Endothelial cell (in vitro differentiated cells): Measurements from ENCODE around the gene NVL. TPM values are rescaled to one million over a fixed set of nuclear protein-coding genes. Genes with fewer than 3 reads are reported as not detected.

Experiments used
- DNase-seq: peaks from one replicate; pipeline ENCODE4 v3.0.0; 2021; ENCODE audit warnings: low spot score
- H3K27ac Mint-ChIP-seq: one replicate; pipeline ENCODE4 v1.8.0; 2021; ENCODE audit warnings: mixed read lengths, inconsistent platforms; ENCODE audit not compliant: unreplicated experiment
- H3K27me3 Mint-ChIP-seq: one replicate; pipeline ENCODE4 v1.8.0; 2021; ENCODE audit warnings: mild to moderate bottlenecking, moderate library complexity, mixed read lengths, inconsistent platforms; ENCODE audit not compliant: unreplicated experiment
- H3K36me3 Mint-ChIP-seq: one replicate; pipeline ENCODE4 v1.8.0; 2021; ENCODE audit warnings: mild to moderate bottlenecking, low read depth, mixed read lengths, inconsistent platforms; ENCODE audit not compliant: unreplicated experiment
- H3K4me1 Mint-ChIP-seq: one replicate; pipeline ENCODE4 v1.8.0; 2021; ENCODE audit warnings: mild to moderate bottlenecking, mixed read lengths, inconsistent platforms; ENCODE audit not compliant: unreplicated experiment
- H3K4me3 Mint-ChIP-seq: one replicate; pipeline ENCODE4 v1.8.0; 2021; ENCODE audit warnings: mild to moderate bottlenecking, mixed read lengths, inconsistent platforms; ENCODE audit not compliant: unreplicated experiment
- H3K9me3 Mint-ChIP-seq: one replicate; pipeline ENCODE4 v1.8.0; 2021; ENCODE audit warnings: mixed read lengths, inconsistent platforms; ENCODE audit not compliant: unreplicated experiment
- total RNA-seq: library from RNA; stranded (reverse); fragmentation: NEBNext Ultra II Directional; extraction: Animal tissue kit (Norgen Biotek cat#: 25700); gene quantifications from one replicate; pipeline ENCODE4 v1.2.1, GENCODE V29; 2021; ENCODE audit not compliant: unreplicated experiment
- TF ChIP-seq, protein P1 (sequence below): fragments of 200-600 bp; sonication (generic); IDR thresholded peaks from one replicate; pipeline ENCODE4 v1.5.0; 2021; ENCODE audit warnings: antibody characterized with exemption; ENCODE audit not compliant: unreplicated experiment

Gene NVL
- total RNA-seq, 1 donor from 2014 or later = 44.5 TPM

DNA sequence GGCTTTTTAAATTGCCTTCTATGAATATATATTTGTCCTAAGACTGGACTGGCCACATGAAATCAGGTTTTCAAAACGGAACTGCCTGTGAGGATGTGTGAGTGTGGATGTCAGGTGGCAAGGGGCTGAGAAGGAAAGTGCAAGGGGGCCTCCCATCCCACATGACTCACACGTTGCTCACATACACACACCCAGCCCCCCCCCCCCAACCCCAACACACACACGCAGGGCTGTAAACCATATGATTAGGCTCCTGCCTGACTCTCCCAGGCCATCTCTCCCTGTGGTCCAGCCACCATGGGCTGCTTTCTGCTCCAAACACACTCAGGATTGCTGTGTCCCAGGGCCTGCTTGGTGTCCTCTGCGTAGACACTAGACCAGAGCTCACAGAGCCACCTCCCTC is 124.5 kb downstream of the NVL start:
- H3K9me3 Mint-ChIP-seq = no peaks in the 10 kb centered on the region
- peaks cover 7% of the 10 kb centered on the region for H3K4me1 Mint-ChIP-seq
- H3K4me3 Mint-ChIP-seq = no peak overlapping the region
- peaks cover 2% of the 10 kb centered on the region for H3K27me3 Mint-ChIP-seq
- TF ChIP-seq, protein P1, sequence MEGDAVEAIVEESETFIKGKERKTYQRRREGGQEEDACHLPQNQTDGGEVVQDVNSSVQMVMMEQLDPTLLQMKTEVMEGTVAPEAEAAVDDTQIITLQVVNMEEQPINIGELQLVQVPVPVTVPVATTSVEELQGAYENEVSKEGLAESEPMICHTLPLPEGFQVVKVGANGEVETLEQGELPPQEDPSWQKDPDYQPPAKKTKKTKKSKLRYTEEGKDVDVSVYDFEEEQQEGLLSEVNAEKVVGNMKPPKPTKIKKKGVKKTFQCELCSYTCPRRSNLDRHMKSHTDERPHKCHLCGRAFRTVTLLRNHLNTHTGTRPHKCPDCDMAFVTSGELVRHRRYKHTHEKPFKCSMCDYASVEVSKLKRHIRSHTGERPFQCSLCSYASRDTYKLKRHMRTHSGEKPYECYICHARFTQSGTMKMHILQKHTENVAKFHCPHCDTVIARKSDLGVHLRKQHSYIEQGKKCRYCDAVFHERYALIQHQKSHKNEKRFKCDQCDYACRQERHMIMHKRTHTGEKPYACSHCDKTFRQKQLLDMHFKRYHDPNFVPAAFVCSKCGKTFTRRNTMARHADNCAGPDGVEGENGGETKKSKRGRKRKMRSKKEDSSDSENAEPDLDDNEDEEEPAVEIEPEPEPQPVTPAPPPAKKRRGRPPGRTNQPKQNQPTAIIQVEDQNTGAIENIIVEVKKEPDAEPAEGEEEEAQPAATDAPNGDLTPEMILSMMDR = no peak
- H3K36me3 Mint-ChIP-seq = no peaks in the 10 kb centered on the region
- DNase-seq = no peak
- peak overlapping the region; percentile 61 for H3K27ac Mint-ChIP-seq

GRCh38 chr1:224203243-224204016 is 126.5 kb downstream of the NVL start:
- Mint-ChIP-seq H3K4me1 (peaks cover 2% of the 10 kb centered on the region), H3K36me3 (no peaks in the 10 kb centered on the region), H3K27me3 (peaks cover 2% of the 10 kb centered on the region), H3K4me3 (no peak overlapping the region), H3K9me3 (no peaks in the 10 kb centered on the region), H3K27ac (no peak overlapping the region)
- TF ChIP-seq, protein P1 = no peak
- no peak for DNase-seq

- Mint-ChIP-seq H3K27me3 (peaks cover 2% of the 10 kb centered on the region), H3K27ac (no peak overlapping the region)
Observed at GRCh38 chr1:224201853-224202252, 128.1 kb downstream of the NVL start.

GRCh38 chr1:224201383-224201782 is 128.6 kb downstream of the NVL start:
- H3K27me3 Mint-ChIP-seq = peaks cover 2% of the 10 kb centered on the region
- TF ChIP-seq, protein P1 = no peak
- no peaks in the 10 kb centered on the region for H3K9me3 Mint-ChIP-seq
- no peak for DNase-seq
- peaks cover 2% of the 10 kb centered on the region for H3K4me1 Mint-ChIP-seq
- H3K36me3 Mint-ChIP-seq = no peaks in the 10 kb centered on the region
- no peak overlapping the region for H3K4me3 Mint-ChIP-seq
- no peak overlapping the region for H3K27ac Mint-ChIP-seq

More at GRCh38 chr1:224201853-224202252, 128.1 kb downstream of the NVL start:
- H3K4me3 Mint-ChIP-seq = no peak overlapping the region
- TF ChIP-seq, protein P1 = no peak
- H3K36me3 Mint-ChIP-seq = no peaks in the 10 kb centered on the region
- peaks cover 2% of the 10 kb centered on the region for H3K4me1 Mint-ChIP-seq
- H3K9me3 Mint-ChIP-seq = no peaks in the 10 kb centered on the region
- DNase-seq = no peak

- TF ChIP-seq, protein P1 = no peak
- Mint-ChIP-seq H3K4me3 (no peak overlapping the region), H3K9me3 (no peaks in the 10 kb centered on the region), H3K4me1 (peaks cover 2% of the 10 kb centered on the region), H3K36me3 (peaks cover 7% of the 10 kb centered on the region), H3K27me3 (no peaks in the 10 kb centered on the region), H3K27ac (no peak overlapping the region)
- DNase-seq = no peak
Observed at GRCh38 chr1:224199679-224200078, 130.3 kb downstream of the NVL start.
